ENCODE results near the gene ZNF3.

The ZNF3 gene

DNA sequence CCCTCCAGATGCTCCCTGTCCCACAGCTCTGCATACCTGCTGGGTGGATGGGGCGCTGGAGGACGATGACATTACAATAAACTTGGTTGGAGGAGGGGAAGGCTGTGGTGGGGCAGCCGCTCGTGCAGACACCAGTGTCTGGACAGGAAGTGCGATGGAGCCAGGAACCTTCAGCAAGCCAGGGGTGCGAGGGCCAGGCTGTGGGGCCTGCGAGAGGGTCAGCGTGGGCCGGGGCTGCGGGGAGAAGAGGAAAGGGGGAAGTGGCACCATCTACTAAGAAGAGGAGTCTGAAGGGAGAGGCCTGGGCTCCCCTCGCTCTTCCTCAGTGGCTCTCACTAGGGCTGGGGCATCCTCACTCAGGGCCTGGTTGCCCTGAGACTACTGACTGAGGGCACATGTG, 26.4 kb upstream of the ZNF3 start:
- TF ChIP-seq, protein P1, sequence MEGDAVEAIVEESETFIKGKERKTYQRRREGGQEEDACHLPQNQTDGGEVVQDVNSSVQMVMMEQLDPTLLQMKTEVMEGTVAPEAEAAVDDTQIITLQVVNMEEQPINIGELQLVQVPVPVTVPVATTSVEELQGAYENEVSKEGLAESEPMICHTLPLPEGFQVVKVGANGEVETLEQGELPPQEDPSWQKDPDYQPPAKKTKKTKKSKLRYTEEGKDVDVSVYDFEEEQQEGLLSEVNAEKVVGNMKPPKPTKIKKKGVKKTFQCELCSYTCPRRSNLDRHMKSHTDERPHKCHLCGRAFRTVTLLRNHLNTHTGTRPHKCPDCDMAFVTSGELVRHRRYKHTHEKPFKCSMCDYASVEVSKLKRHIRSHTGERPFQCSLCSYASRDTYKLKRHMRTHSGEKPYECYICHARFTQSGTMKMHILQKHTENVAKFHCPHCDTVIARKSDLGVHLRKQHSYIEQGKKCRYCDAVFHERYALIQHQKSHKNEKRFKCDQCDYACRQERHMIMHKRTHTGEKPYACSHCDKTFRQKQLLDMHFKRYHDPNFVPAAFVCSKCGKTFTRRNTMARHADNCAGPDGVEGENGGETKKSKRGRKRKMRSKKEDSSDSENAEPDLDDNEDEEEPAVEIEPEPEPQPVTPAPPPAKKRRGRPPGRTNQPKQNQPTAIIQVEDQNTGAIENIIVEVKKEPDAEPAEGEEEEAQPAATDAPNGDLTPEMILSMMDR (IDR thresholded peaks at IDR 0.05; ENCODE audit: low read depth, low read length): no peak
- H3K4me3 ChIP-seq (ENCODE audit: low read depth, low read length): no peak overlapping the region

GRCh38 chr7:100107125-100107737, 25.7 kb upstream of the ZNF3 start:
- TF ChIP-seq, protein P1 (IDR thresholded peaks at IDR 0.05; ENCODE audit: low read depth, low read length): no peak
- H3K4me3 ChIP-seq (ENCODE audit: low read depth, low read length): no peak overlapping the region

- no peak overlapping the region for H3K4me3 ChIP-seq (ENCODE audit: low read depth, low read length)
- TF ChIP-seq, protein P1 (IDR thresholded peaks at IDR 0.05; ENCODE audit: low read depth, low read length): no peak
Observed at GRCh38 chr7:100106633-100107032, 25.1 kb upstream of the ZNF3 start.

GRCh38 chr7:100105534-100105933, 24.0 kb upstream of the ZNF3 start:
- no peak overlapping the region for H3K4me3 ChIP-seq (ENCODE audit: low read depth, low read length)
- TF ChIP-seq, protein P1 (IDR thresholded peaks at IDR 0.05; ENCODE audit: low read depth, low read length): no peak

GRCh38 chr7:100102950-100103840, 21.7 kb upstream of the ZNF3 start:
- H3K4me3 ChIP-seq (ENCODE audit: low read depth, low read length): no peak overlapping the region
- TF ChIP-seq, protein P1 (IDR thresholded peaks at IDR 0.05; ENCODE audit: low read depth, low read length): no peak

GRCh38 chr7:100101016-100101862, 19.7 kb upstream of the ZNF3 start, which contains the start of the genes AP4M1 and MCM7:
Gene AP4M1, plus strand, starts transcription at chr7:100101643. Its CDS starts 72 bp downstream, at chr7:100101715.
Gene MCM7, minus strand, starts transcription at chr7:100101397. Its CDS starts 103 bp downstream, at chr7:100101294.
- TF ChIP-seq, protein P1 (IDR thresholded peaks at IDR 0.05; ENCODE audit: low read depth, low read length): no peak
- H3K4me3 ChIP-seq (ENCODE audit: low read depth, low read length): peak within 1 kb of the TSS; percentile 78

All from WI38 (cell line).